ENCODE results near the gene RBM20.

GRCh38 chr10:110822035-110822711, 178.0 kb downstream of the RBM20 start:
- TF ChIP-seq ZNF274 (IDR thresholded peaks at IDR 0.05; ENCODE audit: low read depth, low read length) (no peak), SUZ12 (IDR thresholded peaks at IDR 0.05; ENCODE audit: extremely low read depth, insufficient read depth, insufficient read length) (no peak), YY1 (IDR thresholded peaks at IDR 0.05; ENCODE audit: insufficient read depth, insufficient read length) (no peak)

All from NT2/D1 (cell line).